Mucosa of descending colon (tissue), 3 donors: ENCODE measurements around the gene PRPF40B. TPM values are rescaled to one million over a fixed set of nuclear protein-coding genes. Genes with fewer than 3 reads are reported as not detected.

Experiments
- ATAC-seq: fragments of 200-7000 bp; cut with Tn5 transposase; one replicate; pipeline ENCODE4 v1.9.1; 2020; ENCODE audit warnings: mild to moderate bottlenecking, moderate library complexity
- DNase-seq, 3 donors: peaks; one replicate each; pipeline ENCODE4 v3.0.0-alpha.2; 2020
- H3K36me3 ChIP-seq: fragments of 200-600 bp; one replicate; pipeline ENCODE4 v1.8.0; 2021; ENCODE audit warnings: low read depth, mild to moderate bottlenecking
- H3K4me1 ChIP-seq: fragments of 200-600 bp; one replicate; pipeline ENCODE4 v1.8.0; 2021; ENCODE audit warnings: low read depth, mild to moderate bottlenecking
- H3K4me3 ChIP-seq: fragments of 200-600 bp; one replicate; pipeline ENCODE4 v1.8.0; 2021; ENCODE audit warnings: mild to moderate bottlenecking
- H3K9me3 ChIP-seq: fragments of 200-600 bp; one replicate; pipeline ENCODE4 v1.8.0; 2021; ENCODE audit warnings: mild to moderate bottlenecking
- intact Hi-C, 2 donors: fragments of 100-400 bp; cut with DNase I in 1 of 2; cut with micrococcal nuclease in 1 of 2; formaldehyde crosslinking; loops; one replicate each; pipeline versions ENCODE4 v1.11.0 to v1.11.1; 2022; cut with DNase I, micrococcal nuclease
- total RNA-seq, 3 donors: library from RNA; stranded (reverse); fragmentation: NEBNext Ultra II Directional in 2 of 3; extraction: Animal tissue kit (Norgen Biotek cat#: 25700) in 2 of 3; gene quantifications; one replicate each; pipeline versions ENCODE4 v1.2.1 to v1.2.4, GENCODE V29; 2021 to 2023
- TF ChIP-seq, protein P1 (sequence below): fragments of 200-600 bp; IDR thresholded peaks from one replicate; pipeline ENCODE4 v1.8.0; 2022; ENCODE audit warnings: antibody characterized with exemption, mild to moderate bottlenecking
- donor health status: DM: no; HTN: no; CAD: no; lungs with moderate emphysema.
- donor health status: DM: no; HTN: no; CAD: no.
- donor health status: DM: no; HTN: yes; CAD: no.

Gene PRPF40B
- total RNA-seq, 3 donors from 2014 or later: 11.5 to 27.2 (median 12.7) TPM

DNA sequence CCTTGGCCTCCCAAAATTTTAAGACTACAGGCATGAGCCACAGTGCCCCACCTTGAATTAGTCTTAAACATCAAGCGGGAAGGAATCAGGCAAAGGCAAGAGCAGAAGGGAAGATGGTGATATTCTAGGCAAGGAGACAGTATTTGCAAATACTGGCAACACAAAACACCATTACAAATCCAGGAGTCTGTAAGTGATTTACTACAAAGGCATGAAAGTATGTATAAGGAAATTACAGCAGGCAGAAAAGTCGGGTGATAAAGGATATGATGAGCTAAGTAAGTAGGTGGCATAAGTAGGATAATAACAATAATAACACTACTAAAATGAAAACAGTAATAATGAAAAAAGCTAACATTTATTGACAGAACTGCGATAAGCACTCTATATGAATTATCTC is 55.4 kb downstream of the PRPF40B start:
- TF ChIP-seq, protein P1, sequence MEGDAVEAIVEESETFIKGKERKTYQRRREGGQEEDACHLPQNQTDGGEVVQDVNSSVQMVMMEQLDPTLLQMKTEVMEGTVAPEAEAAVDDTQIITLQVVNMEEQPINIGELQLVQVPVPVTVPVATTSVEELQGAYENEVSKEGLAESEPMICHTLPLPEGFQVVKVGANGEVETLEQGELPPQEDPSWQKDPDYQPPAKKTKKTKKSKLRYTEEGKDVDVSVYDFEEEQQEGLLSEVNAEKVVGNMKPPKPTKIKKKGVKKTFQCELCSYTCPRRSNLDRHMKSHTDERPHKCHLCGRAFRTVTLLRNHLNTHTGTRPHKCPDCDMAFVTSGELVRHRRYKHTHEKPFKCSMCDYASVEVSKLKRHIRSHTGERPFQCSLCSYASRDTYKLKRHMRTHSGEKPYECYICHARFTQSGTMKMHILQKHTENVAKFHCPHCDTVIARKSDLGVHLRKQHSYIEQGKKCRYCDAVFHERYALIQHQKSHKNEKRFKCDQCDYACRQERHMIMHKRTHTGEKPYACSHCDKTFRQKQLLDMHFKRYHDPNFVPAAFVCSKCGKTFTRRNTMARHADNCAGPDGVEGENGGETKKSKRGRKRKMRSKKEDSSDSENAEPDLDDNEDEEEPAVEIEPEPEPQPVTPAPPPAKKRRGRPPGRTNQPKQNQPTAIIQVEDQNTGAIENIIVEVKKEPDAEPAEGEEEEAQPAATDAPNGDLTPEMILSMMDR: no peak
- intact Hi-C loops: no loop called here
- no peak for DNase-seq
- Histone ChIP-seq H3K4me1 (peaks cover 9% of the 10 kb centered on the region), H3K36me3 (no peaks in the 10 kb centered on the region), H3K4me3 (no peak overlapping the region), H3K9me3 (no peaks in the 10 kb centered on the region)
- ATAC-seq: no peak

DNA sequence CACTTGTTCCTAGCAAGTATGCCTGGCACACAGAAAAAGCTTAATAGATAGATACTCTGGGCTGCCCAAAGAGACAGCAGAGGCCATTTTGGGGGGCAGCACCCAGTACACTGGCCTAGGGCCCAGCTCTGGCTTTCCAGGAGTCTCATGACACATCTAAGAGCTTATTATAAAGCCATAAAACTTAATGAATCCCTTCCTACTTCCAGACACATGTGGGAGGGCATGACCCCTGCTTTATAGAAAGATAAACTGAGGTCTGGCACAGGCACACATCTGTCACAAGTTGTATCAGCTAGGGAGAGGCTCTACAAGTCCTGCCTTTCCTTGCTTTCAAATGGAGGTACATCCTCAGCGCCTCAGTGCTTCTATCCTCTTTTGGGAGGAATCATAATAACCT is 56.7 kb downstream of the PRPF40B start:
- Histone ChIP-seq H3K9me3 (no peaks in the 10 kb centered on the region), H3K4me1 (no peaks in the 10 kb centered on the region), H3K36me3 (no peaks in the 10 kb centered on the region), H3K4me3 (no peak overlapping the region)
- intact Hi-C loops: no loop called here
- ATAC-seq (no peak), DNase-seq (no peak)
- TF ChIP-seq, protein P1: no peak

DNA sequence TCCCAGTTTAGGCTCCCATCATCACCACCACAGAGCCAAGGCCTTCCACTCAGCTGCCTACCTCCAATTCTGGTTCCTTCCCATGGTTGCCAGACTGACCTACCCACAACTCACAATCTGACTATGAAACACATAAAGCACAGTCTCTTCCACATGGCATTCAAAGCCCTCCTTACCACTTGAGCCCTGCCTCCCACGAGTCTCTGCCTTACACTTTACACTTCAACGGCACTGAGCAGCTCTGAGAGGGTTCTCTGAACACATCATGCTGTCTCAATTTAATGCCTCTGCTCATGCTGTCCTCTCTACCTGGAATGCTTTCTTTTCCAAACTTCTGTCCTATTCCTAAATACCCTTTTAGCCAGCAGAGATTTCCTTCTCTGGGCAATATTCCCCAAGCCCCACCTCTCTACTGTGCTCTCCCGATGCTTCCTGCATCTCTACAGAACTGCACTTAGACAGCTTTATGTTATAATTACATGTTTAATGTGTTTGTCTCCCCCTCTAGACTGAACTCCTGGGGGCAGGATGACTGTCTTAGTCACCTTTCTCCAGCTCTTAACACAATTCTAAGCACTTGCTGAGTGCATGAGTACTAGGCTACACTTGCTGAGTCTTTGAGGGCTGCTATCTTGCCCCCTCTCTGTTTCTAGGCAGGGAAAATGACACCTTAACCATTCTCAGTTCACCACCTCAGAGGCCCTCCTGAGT is 60.4 kb downstream of the PRPF40B start:
- no peak for ATAC-seq

DNA sequence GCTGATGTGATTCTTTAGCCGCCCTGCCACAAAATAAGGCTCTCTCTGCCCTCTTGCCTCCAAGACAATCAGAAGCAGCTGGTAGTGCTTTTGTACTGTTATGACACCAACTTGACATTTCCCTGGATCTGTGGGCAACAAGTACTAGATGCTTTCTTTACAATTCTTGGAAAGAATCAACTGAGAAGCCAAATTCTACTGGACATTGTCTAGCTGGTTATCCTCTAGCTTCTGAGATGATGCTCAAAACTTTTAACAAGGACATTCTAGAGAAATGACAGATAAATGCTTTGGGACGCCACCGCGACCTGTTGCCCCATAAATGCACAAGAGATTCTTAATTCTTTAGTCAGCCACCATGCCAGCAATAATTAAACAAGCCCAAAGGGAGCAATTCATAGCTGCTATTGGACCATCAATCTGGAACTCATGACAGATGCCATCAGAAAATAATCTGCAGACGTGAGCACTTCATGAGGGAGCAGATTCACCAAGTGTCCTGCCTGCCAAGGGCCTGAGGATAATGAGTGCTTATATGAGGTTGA is 61.0 kb downstream of the PRPF40B start:
- TF ChIP-seq, protein P1: no peak
- H3K36me3 ChIP-seq: no peaks in the 10 kb centered on the region
- ATAC-seq: no peak

More for the DNA sequence above, 60.4 kb downstream of the PRPF40B start:
- H3K36me3 ChIP-seq: no peaks in the 10 kb centered on the region
- no peak overlapping the region for H3K4me3 ChIP-seq
- TF ChIP-seq, protein P1: no peak
- intact Hi-C loops: no loop called here
- no peaks in the 10 kb centered on the region for H3K9me3 ChIP-seq
- DNase-seq: no peak
- no peaks in the 10 kb centered on the region for H3K4me1 ChIP-seq

DNA sequence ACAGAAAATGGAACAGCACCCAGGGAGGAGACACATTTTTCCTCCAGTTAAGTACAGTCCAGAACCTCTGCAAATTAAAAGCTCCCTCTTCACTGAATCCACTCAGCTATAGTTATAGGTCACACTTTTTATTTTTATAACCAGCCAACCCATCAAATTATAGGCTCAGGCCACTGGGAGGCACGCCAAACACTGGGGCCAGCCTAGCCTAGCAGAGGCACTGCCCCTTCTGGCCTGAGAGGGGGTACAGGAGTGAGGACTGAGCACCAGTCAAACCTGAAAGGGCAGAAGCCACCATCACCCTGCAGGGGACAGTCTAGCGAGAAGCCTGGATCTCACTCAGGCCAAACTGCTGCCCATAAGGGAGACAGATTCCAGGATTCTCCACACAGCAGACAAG is 64.6 kb downstream of the PRPF40B start:
- intact Hi-C loops: no loop called here
- Histone ChIP-seq H3K36me3 (no peaks in the 10 kb centered on the region), H3K9me3 (no peaks in the 10 kb centered on the region), H3K4me1 (no peaks in the 10 kb centered on the region), H3K4me3 (no peak overlapping the region)
- DNase-seq (no peak), ATAC-seq (no peak)
- TF ChIP-seq, protein P1: no peak

More for the DNA sequence above, 61.0 kb downstream of the PRPF40B start:
- Histone ChIP-seq H3K4me1 (no peaks in the 10 kb centered on the region), H3K4me3 (no peak overlapping the region), H3K9me3 (no peaks in the 10 kb centered on the region)
- no peak for DNase-seq
- intact Hi-C loops: no loop called here
